ENCODE data around the gene INPP5K.

The INPP5K gene

DNA sequence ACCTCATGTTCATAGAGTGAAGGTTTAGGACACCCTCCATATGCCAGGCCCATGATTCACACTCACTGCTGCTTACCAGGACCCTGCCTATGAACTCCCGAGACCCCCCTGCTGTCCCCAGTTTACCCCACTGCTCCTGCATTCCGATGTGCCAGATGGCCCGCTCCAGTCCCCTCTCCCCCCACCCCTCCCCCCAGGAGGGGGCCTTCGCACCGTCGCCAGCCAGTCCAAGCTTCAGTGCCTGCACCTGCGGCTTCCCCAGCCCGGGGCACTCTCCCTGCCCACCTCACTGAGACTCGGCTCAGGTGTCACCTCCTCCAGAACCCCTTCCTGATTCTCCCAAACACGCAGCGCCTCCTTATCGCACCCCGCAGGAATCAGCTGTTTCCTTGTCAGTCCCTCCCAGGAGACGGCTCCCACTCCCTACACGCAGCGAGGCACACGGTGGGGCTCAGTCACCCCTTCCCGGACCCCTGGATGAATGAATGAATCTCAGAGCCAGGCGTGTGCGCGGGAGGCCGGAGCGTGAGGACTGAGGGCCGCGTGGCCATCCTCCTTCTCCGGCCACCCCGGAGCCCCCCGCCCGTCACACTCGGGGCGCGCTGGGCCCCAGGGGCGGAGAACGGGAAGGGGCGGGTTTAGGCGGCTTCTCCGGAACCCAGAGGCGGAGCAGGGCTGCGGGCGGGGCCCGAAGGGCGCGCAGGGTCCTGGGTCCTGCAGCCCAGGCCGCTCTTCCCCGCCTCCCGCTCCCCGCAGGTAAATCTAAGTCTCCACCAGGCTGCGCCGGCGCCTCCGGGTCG lies 25.6 kb downstream of the INPP5K start (continued):
- TF ChIP-seq KLF8 (tag by site-specific recombination; IDR thresholded peaks at IDR 0.05) = peak; percentile 74
- peak; percentile 76 for TF ChIP-seq ZNF341 (tag by site-specific recombination; IDR thresholded peaks at IDR 0.05; ENCODE audit: low read depth)
- TF ChIP-seq ZFP41 (tag by site-specific recombination; IDR thresholded peaks at IDR 0.05; ENCODE audit: borderline replicate concordance) = no peak
- TF ChIP-seq, protein P1, sequence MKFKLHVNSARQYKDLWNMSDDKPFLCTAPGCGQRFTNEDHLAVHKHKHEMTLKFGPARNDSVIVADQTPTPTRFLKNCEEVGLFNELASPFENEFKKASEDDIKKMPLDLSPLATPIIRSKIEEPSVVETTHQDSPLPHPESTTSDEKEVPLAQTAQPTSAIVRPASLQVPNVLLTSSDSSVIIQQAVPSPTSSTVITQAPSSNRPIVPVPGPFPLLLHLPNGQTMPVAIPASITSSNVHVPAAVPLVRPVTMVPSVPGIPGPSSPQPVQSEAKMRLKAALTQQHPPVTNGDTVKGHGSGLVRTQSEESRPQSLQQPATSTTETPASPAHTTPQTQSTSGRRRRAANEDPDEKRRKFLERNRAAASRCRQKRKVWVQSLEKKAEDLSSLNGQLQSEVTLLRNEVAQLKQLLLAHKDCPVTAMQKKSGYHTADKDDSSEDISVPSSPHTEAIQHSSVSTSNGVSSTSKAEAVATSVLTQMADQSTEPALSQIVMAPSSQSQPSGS (tag by site-specific recombination; IDR thresholded peaks at IDR 0.05; ENCODE audit: low read depth) = no peak
- TF ChIP-seq ZNF529 (tag by site-specific recombination; IDR thresholded peaks at IDR 0.05; ENCODE audit: insufficient replicate concordance) = no peak
- TF ChIP-seq ZNF184 (tag by site-specific recombination; IDR thresholded peaks at IDR 0.05) = no peak
- no peak for TF ChIP-seq ZFP3 (tag by site-specific recombination; IDR thresholded peaks at IDR 0.05; ENCODE audit: low read depth)
- TF ChIP-seq ZNF394 (tag by site-specific recombination; IDR thresholded peaks at IDR 0.05; ENCODE audit: borderline replicate concordance) = 0 out of 2 replicates have a peak, but pooled peaks have one; percentile 20
- no peak for TF ChIP-seq ZNF558 (tag by site-specific recombination; IDR thresholded peaks at IDR 0.05)
- TF ChIP-seq ZNF621 (tag by site-specific recombination; IDR thresholded peaks at IDR 0.05) = no peak
- TF ChIP-seq ZNF645 (tag by site-specific recombination; IDR thresholded peaks at IDR 0.05) = no peak
- peak; percentile 47; the same call in 1 of the 2 replicates for TF ChIP-seq PRDM10 (tag by site-specific recombination; IDR thresholded peaks at IDR 0.05)
- TF ChIP-seq GLIS1 (tag by site-specific recombination; IDR thresholded peaks at IDR 0.05) = peak; percentile 77
- TF ChIP-seq ZNF521 (tag by site-specific recombination; IDR thresholded peaks at IDR 0.05) = no peak
- TF ChIP-seq PRDM1 (tag by site-specific recombination; IDR thresholded peaks at IDR 0.05) = no peak
- TF ChIP-seq ZNF202 (tag by site-specific recombination; IDR thresholded peaks at IDR 0.05; ENCODE audit: borderline replicate concordance) = no peak
- TF ChIP-seq, protein P2, sequence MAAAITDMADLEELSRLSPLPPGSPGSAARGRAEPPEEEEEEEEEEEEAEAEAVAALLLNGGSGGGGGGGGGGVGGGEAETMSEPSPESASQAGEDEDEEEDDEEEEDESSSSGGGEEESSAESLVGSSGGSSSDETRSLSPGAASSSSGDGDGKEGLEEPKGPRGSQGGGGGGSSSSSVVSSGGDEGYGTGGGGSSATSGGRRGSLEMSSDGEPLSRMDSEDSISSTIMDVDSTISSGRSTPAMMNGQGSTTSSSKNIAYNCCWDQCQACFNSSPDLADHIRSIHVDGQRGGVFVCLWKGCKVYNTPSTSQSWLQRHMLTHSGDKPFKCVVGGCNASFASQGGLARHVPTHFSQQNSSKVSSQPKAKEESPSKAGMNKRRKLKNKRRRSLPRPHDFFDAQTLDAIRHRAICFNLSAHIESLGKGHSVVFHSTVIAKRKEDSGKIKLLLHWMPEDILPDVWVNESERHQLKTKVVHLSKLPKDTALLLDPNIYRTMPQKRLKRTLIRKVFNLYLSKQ (tag by site-specific recombination; IDR thresholded peaks at IDR 0.05; ENCODE audit: borderline replicate concordance) = no peak
- no peak for TF ChIP-seq ZSCAN16 (tag by site-specific recombination; IDR thresholded peaks at IDR 0.05)
- no peak for TF ChIP-seq ZNF112 (tag by site-specific recombination; IDR thresholded peaks at IDR 0.05)
- no peak for TF ChIP-seq ZBTB49 (tag by site-specific recombination; IDR thresholded peaks at IDR 0.05; ENCODE audit: low read depth)
- TF ChIP-seq ZNF23 (tag by site-specific recombination; IDR thresholded peaks at IDR 0.05; ENCODE audit: borderline replicate concordance) = no peak
- TF ChIP-seq YY2 (tag by site-specific recombination; IDR thresholded peaks at IDR 0.05) = no peak
- TF ChIP-seq, protein P3, sequence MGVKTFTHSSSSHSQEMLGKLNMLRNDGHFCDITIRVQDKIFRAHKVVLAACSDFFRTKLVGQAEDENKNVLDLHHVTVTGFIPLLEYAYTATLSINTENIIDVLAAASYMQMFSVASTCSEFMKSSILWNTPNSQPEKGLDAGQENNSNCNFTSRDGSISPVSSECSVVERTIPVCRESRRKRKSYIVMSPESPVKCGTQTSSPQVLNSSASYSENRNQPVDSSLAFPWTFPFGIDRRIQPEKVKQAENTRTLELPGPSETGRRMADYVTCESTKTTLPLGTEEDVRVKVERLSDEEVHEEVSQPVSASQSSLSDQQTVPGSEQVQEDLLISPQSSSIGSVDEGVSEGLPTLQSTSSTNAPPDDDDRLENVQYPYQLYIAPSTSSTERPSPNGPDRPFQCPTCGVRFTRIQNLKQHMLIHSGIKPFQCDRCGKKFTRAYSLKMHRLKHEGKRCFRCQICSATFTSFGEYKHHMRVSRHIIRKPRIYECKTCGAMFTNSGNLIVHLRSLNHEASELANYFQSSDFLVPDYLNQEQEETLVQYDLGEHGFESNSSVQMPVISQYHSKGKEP (tag by site-specific recombination; IDR thresholded peaks at IDR 0.05) = no peak
- peak; percentile 80 for TF ChIP-seq ZNF501 (tag by site-specific recombination; IDR thresholded peaks at IDR 0.05)
- TF ChIP-seq ZNF138 (tag by site-specific recombination; IDR thresholded peaks at IDR 0.05; ENCODE audit: borderline replicate concordance) = no peak
- TF ChIP-seq ELK4 (IDR thresholded peaks at IDR 0.05; ENCODE audit: borderline replicate concordance, low read depth, low read length) = no peak

Measured in HEK293 (cell line).